HG03469 (cell line): ENCODE data around the gene IL32.

Experiments
- ATAC-seq: cut with Tn5 transposase; IDR thresholded peaks from one replicate; pipeline ENCODE4 v1.9.1; 2021; ENCODE audit warnings: mild to moderate bottlenecking, moderate library complexity, moderate number of reproducible peaks; ENCODE audit not compliant: unreplicated experiment

Gene IL32

DNA sequence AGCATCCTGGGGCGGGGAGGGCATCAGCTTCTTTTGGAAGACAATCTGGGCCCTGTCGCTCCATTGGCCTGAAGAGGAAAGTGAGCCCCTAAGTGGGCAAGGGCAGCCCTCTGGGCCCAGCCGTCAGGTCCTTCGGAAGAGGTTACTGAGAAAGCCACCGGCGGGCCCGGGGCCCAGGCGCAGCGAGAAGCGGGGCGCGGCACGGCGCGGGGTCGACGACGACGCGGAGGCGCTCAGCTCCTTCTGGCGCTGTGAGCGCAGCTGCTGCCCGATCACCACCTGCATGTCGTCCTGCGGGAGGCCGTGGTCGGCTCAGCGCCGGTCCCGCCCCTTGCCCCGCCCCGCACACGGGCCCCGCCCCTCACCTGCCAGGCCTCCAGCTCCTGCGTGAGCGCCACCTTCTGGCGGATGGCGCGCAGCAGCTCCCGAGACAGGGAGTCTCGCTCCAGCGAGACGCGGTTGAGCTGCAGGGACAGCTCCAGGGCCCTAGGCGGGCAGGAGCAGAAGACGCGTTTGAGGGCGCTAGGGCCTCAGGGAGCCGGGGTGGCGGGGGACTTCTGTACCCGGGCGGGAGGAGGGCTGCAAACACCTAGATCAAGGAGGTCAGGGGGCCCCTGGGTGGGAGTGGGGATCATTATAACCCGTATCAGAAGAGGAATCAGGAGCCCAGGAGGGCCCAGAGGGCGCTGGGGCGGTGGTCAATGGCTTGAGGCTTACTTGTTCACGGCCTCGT lies 37.3 kb upstream of the IL32 start:
- ATAC-seq, result no peak

DNA sequence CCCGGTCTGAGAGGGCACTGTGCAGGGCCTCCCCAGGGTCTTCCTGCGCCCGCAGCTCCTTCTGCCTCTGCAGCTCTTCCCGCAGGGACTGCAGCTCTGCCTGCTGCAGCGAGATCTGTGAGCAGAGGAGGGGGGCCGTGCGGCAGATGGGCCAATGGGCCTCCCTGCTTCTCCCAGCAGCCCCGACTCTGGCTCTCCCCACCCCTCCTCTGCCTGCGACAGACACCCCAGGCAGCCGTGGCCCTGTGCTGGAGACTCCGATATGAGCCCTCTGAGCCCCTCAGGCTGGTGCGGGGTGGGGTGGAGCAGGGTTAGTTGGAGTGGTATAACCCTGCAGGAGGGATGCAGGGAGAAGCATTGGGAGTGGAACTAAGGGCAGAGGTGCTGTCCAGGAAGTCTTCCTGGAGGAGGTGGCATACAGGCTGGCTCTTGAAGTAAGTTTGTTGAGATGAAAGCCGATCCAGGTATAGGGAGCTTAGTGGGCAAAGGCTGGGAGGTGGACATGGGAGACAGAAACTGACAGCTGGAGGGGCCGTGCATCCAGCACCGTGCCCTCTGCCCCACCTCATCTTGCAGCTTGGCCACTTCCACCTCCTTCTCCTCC lies 36.6 kb upstream of the IL32 start:
- no peak for ATAC-seq

DNA sequence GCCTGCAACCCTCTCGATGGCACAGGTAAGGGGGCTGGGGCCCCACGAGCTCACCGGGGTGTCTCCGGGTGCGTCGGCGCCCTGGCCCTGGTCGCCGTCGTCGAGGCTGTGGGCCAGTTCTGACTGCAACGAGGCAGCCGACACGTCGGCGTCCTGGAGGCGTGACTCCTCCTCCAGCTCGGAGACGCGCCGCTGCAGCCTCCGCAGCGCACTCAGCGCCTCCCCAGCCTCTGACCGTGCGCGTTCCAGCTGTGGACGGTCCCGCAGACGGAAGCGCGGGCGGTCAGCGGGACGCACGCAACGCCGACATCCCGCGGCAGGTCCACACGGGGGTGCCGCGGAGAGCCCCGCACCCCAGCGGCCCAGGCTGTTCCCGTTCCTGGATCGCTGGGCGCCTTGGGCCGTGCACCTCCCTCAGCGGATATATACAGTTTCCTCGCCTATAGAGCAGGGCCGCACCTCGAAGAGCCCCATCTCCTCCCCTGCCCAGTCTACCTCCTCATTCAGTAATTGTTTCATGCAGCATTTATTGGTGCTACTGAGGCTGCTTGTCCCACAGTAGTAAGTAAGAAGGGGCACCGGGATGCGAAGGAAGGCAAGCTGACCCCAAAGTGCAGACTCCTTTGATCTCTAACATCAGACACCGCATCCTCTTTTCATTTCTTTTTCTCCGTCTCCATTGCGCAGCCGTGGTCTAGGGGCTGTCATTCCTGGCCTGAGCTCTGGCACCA lies 35.8 kb upstream of the IL32 start:
- ATAC-seq, result no peak

DNA sequence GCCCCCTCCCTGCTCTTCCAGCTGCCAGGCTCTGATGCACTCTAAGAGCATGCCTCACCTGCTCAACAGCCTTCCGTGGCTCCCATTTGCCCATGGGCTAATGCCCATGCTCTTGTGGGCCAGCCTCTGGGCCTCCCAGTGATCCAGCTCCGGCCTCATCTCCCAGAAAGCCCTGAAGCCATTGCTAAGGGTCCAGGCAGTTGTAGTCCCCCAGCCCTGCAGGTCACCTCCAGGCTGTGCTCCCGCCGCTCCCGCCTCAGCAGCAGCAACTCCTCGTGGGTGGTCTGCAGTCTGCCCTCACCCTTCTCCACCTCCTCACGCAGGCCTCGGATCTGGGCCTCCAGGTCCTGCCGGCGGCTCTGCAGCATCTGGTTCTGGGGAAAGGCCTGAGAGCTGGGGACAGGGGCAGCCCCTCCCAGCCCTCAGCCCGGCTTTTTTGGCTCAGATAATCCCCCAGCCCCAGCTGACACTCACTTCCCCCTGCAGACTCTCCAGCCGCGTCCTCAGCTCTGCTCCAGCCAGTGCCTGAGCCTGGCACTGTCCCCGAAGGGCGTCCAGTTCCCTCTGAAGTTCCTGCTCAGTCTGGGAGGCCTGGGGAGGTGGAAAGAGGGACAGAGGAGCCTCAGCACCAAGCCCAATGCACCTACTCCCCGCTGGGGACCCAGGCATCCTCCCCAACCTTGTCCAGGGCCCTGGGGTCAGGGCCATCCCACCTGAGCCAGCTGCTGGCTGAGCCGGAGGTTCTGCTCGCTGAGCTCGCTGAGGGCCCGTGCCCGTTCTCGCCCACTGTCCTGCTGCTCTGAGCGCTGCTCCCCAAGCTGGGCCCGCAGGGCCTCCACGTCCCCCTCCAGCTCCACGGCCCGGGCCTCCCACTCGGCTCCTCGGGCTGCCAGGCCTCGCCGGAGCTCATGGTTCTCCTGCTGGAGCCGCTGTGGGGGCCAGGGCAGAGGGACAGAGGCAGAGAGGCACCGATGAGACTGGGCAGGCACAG lies 34.9 kb upstream of the IL32 start:
- no peak for ATAC-seq

DNA sequence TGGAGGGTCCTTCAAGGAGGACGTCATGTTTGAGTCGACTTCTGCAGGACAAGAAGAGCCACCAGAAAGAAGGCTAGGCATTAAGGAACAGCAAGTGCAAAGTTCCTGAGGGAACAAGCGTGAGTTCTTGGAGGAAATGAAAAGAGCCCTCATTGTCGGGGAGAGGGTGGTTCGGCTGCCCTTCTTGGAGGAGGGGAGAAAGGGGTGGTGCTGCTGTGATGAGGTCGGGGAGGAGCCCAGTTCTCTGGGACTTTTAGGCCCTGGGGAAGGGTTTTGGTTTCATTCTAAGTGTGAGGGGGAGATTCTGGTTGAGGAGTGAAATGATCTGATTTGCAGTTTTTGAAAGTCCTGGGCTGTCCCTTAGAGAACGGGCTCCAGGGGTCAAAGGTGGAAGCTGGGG lies 32.8 kb upstream of the IL32 start:
- no peak for ATAC-seq

DNA sequence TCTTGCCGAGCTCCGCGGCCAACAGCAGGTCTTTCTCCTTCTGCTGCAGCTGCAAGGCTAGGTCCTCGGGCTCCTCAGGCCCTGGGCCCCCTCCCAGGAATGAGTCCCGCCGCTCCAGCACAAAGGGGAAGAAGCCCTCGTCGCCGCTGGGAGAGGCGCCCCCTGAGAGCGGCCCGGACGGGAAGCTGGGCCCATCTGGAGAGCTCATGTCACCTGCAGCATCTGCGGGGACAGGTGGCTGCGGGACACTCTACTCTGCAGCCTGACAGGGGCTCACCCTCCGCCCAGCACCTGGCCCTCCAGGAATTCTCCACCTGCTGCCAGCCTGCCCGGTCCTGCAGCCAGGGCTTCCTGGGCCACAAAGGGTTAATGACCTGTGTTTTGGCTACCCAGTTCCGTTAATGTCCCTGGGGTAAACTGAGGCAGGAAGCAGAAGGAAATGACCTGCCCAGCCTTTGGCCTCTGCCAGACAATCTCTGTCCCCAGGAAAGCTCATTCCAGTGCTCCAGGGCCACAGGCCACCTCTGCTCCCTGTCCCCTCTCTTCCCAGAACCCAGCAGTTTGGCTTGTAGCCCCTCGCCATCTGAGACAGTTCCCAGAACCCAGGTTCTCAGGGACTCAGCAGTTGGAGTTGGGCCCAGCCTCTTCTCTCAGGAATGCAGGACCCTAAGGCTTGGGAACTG lies 30.0 kb upstream of the IL32 start:
- ATAC-seq, result no peak

DNA sequence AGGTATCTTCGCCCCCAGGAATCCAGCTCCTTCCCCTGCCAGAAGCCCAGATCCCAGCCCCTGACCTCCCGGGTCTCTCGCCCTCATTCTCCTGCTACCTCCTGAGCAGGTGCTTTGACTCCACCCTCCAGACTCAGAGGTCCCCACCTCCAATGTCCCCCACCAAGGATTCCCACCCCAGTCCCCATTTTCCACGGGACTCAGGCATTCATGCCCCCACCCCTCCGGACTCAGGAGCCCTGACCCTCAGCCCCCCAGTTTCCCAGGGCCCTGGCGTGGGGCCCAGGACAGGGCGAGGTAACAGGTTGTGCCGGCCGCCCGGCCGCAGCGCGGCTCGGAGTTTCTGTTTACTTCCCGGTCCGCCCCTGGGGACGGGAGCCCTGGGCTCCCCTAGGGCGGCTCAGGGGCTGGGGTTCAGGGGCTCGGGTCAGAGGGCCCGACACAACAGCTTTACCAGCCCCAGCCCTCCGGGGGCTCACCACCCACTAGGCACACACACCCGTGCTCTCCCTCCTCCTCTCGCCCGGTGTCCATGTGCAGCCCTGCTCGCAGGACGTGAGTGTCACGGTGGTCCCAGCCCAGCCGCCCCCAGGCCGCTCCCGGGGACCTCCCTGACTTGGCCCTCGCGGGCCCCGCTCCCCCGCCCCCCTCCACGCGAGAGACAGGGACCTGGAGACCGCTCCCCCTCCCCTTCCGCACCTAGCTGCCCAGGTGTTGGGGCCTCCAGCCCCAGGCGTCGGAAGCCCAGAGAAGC lies 29.3 kb upstream of the IL32 start:
- ATAC-seq, result no peak

DNA sequence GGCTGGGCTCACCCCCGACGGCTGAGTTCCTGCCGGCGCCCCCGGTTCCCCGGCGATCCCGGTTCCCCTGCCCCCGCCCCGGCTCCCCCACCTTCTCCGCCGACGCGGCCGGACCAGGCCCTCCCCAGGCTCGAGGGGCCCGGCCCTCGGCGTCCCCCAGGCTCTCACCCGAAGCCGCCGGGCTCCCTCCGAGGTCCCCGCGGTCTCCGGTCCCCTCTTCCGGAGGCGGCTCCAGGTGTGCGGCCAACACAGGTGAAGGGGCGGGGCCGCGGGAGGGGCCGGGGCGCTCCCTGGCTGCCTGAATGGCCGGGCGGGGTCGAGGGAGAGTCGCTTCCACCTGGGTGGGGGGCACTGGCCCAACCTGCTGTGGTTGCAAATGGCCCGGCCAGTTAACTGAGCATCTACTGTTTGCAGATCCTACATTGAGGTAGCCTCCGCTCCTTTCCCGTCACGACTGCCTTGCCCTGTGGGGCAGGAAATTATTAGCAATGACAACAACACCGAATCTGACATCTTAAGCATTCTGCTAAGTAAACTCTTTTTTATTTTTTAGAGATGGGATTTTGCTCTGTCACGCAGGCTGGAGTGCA lies 28.6 kb upstream of the IL32 start, which contains the start of gene BICDL2:
TSS of gene BICDL2 (minus strand) at position 219 of the 590 bp plus-strand sequence. CDS start 1,448 bp downstream, outside the sequence.
- no peak for ATAC-seq

DNA sequence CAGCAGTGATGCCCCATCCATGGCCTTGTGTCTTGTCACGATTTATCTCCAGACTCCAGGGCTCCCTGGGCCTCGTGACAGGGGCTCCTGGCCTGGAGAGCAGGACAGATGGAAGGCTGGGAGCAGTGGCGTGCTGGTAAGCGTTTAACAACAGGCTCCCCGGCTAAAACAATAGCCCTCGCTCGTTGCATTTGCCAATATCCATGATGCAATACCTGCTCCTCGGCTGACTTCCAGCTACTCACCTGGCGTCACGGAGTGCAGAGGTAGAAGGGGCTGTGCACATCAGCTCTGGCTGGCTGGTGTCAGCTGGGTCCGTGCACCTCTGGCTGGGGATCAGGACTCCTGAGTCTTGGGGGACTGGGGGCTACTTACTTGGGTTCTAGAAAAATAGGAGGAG lies 27.2 kb upstream of the IL32 start:
- ATAC-seq, result no peak

DNA sequence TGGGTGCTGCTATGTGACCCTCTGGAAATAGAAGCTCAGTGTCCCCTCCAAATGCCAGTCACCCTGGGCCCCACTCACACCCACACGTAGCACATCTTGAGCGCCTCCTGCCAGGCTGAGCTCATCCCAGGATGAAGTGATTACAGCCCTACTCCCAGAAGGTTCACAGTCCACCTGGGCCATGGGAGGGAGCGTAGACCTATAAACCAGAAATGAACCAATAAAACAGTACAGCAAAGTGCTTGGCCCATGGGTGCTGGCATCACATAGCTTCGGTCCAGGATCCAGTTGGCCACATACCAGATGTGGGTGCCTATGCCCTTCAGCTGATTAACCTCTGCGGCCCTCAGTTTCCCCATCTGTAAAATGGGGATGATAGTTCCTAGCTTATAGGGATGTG lies 26.5 kb upstream of the IL32 start:
- no peak for ATAC-seq

DNA sequence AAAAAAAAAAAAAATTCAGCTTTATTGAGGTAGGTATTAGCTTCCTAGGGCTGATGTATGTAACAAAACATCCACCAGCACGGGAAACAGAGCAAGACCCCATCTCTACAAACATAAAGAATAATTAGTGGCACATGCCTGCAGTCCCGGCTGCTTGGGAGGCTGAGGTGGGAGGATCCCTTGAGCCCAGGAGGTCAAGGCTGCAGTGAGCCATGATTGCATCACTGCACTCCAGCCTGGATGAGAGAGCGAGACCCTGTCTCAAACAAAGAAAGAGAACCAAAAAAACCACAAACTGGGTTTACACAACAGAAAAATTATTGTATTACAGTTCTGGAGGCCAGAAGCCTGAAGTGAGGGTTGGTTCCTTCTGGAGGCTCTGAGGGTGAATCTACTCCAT lies 23.1 kb upstream of the IL32 start:
- ATAC-seq, result no peak

DNA sequence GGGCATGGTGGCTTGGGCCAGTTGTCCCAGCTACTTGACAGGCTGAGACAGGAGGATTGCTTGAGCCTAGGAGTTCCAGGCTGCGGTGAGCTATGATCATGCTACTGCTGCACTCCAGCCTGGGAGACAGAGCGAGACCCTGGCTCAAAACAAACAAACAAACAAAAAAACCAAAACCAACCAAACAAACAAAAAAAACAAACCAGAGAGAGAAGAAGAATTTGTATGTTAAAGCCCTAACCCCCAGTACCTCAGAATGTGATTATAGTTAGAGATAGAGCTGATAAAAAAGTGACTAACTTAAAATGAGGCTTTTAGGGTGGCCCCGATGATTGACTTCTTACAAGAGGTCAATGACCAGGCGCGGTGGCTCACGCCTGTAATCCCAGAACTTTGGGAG lies 20.7 kb upstream of the IL32 start:
- no peak for ATAC-seq

DNA sequence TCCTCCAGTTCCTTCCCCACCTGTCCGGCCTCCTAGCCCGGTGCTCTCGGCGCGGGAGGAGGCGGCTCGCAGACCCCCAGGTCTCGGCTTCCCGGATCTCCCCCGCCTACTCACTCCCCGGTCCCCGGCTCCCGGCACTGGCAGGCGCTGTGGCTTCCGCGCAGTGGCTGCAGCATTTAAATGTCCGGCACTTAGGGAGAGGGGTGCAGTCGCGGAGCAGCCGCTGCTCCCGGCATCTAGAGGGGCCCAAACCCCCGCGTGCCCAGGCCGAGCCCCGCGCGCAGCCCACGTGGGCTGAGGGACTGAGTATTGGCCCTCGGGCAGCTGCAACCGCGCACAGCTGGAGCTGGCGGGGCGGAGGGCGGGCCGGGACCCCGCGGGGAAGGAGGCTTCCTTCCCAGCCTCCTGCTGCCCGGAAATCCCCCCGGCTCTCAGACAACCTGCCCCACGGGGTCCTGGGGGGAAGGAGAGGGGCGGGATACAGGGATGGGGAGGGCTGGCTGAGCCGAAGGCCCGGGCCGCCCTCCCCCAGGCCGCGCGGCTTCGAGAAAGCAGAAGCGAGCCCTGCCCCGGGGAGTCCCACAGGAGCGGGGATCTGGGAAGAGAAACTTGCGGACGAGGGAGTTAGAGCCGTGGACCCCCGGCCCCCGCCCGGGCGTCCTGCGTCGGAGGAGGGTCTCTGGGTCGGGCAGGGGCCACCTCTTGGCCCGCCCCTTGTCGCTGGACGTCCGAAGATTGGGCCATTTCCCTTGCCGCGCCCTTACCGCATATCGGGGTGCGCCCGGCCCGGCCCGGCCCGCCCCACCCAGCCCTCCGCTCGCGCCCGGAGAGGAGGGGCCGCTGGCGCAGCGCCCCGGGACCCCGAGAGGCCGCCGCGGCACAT lies 19.4 kb upstream of the IL32 start, which contains the start of gene MMP25:
TSS of gene MMP25 (plus strand) at position 804 of the 883 bp plus-strand sequence. CDS start 357 bp downstream, outside the sequence.
- ATAC-seq, result no peak

DNA sequence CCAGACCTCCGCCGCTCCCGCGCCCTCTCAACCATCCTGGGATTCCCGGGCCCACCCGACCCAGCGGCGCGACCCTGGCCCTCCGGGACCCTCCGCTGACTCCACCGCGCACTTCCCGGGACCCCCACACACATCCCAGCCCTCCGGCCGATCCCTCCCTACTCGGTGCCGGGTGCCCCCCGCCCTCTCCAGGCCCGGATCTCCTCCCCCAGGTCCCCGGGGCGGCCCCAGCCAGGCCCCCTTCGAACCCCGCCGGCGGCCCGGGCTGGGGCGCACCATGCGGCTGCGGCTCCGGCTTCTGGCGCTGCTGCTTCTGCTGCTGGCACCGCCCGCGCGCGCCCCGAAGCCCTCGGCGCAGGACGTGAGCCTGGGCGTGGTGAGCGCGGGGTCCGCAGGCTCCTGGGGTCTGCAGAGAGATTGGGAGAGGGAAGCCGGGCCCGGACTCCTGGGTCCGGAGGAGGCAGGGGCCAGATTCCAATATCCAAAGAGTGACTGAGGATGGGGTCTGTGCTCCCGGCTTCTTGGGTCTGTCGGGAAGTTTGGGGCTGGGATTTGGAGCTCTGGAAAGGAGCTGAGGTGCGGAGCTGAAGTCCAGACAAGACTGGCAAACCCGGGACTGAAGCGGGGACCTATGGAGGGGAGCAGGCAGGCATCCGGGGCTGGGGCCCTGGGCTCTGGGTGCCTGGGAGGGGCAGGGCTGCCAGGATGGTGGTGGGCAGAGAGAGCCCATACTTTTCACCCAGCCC lies 18.6 kb upstream of the IL32 start:
- ATAC-seq, result no peak

DNA sequence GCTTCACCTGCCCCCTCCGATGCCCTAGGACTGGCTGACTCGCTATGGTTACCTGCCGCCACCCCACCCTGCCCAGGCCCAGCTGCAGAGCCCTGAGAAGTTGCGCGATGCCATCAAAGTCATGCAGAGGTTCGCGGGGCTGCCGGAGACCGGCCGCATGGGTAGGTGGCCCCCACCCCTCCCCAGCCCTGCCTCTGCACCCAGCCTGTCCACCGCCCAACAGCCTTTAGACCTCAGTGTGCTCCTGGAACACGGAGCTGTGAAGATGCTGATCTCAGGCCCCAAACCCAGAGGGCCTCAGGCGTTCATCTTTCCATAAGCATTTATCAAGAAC lies 18.1 kb upstream of the IL32 start:
- no peak for ATAC-seq

DNA sequence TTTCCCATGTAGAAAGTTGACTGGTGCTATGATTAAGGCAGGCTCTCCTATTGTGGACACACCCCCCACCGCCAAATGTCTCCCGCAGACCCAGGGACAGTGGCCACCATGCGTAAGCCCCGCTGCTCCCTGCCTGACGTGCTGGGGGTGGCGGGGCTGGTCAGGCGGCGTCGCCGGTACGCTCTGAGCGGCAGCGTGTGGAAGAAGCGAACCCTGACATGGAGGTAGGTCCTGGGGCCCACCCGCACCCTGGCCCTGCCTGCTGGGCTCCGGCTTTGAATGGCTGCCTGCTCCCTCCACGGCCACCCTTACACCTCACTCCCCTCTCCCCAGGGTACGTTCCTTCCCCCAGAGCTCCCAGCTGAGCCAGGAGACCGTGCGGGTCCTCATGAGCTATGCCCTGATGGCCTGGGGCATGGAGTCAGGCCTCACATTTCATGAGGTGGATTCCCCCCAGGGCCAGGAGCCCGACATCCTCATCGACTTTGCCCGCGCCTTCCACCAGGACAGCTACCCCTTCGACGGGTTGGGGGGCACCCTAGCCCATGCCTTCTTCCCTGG lies 15.4 kb upstream of the IL32 start:
- ATAC-seq, result no peak

DNA sequence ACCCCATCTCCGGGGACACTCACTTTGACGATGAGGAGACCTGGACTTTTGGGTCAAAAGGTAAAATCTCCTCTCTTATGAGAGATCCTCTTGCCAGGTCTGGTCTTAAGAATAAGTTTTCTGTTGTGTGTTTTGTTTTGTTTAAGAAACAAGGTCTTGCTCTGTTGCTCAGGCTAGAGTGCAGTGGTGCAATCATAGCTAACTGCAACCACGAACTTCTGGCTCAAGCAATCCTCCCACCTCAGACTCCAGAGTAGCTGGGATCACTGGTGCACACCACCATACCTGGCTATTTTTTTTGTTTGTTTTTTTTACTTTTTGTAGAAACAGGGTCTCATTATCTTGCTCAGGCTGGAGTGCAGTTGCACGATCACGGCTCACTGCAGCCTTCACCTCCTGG lies 15.0 kb upstream of the IL32 start:
- no peak for ATAC-seq
